Testis (tissue), 3 donors: Measurements from ENCODE around the gene CD3G. TPM values are rescaled to one million over a fixed set of nuclear protein-coding genes. Genes with fewer than 3 reads are reported as not detected.
"Not testable (repeated sequence)": the region's sequence is repeated elsewhere in the genome, so short reads cannot be mapped to it uniquely, and the experiment has no call there.

Experiments used
- DNase-seq: peaks from one replicate; pipeline ENCODE4 v3.0.0-alpha.2; 2019
- H3K27ac ChIP-seq, 2 donors: fragments of 200-600 bp; sonication (generic); one replicate each; pipeline ENCODE4 v1.5.1; 2019
- H3K27me3 ChIP-seq: fragments of 200-600 bp; sonication (generic); one replicate; pipeline ENCODE4 v1.5.1; 2019
- H3K36me3 ChIP-seq: fragments of 200-600 bp; sonication (generic); one replicate; pipeline ENCODE4 v1.5.1; 2017; ENCODE audit warnings: low read depth; ENCODE audit errors: missing control alignments
- H3K4me1 ChIP-seq: fragments of 200-600 bp; sonication (generic); one replicate; pipeline ENCODE4 v1.5.1; 2019
- H3K4me3 ChIP-seq, 2 donors: fragments of 200-600 bp; sonication (generic); one replicate each; pipeline ENCODE4 v1.5.1; 2017 to 2019
- H3K9me3 ChIP-seq: fragments of 200-600 bp; sonication (generic); one replicate; pipeline ENCODE4 v1.5.1; 2017
- CTCF ChIP-seq, 3 experiments: fragments of 450-650 bp in 2 of 3; fragments of 200-600 bp in 1 of 3; sonication (generic) in 1 of 3; IDR thresholded peaks; one replicate each; pipeline ENCODE4 v1.5.1; 2016 to 2019; ENCODE audit warnings: antibody characterized with exemption in 3 of 3, mild to moderate bottlenecking in 2 of 3, moderate library complexity in 1 of 3
- POLR2A ChIP-seq: fragments of 450-650 bp; IDR thresholded peaks from one replicate; pipeline ENCODE4 v1.6.1; 2017; ENCODE audit warnings: antibody characterized with exemption, mild to moderate bottlenecking, moderate library complexity
- WGBS, 2 donors: methylation state at CpG; one replicate each; pipeline ENCODE4 v1.1.5; 2018; 5-methylcytosine and 5-hydroxymethylcytosine counted together
- intact Hi-C: fragments of 100-400 bp; cut with DNase I; formaldehyde crosslinking; loops from one replicate; pipeline ENCODE4 v1.15.1; 2023; ENCODE audit warnings: low total_unique reads
- polyA plus RNA-seq: library from polyadenylated mRNA; stranded (reverse); fragments of 350-450 nt; fragmentation: Illumina TruSeq; extraction: RNeasy Lipid Tissue Mini Kit (QIAGEN cat#74804); gene quantifications from one replicate; pipeline ENCODE4 v1.2.3, GENCODE V29; 2014; ENCODE audit warnings: low read depth, low replicate concordance; ENCODE audit not compliant: insufficient read depth
- total RNA-seq, 2 donors: library from RNA; depleted of rRNA; stranded (reverse); fragments of >200 nt; gene quantifications; one replicate each; pipeline ENCODE4 v1.2.3, GENCODE V29; 2016

Gene CD3G
- total and polyA plus RNA-seq, 3 donors from 2014 or later = 0.08 to 0.99 (median 0.88) TPM

- no peaks in the 10 kb centered on the region for H3K9me3 ChIP-seq
- no peaks in the 10 kb centered on the region for H3K4me1 ChIP-seq
- H3K27me3 ChIP-seq = no peaks in the 10 kb centered on the region
- no peaks in the 10 kb centered on the region for H3K36me3 ChIP-seq
- TF ChIP-seq CTCF (IDR thresholded peaks at IDR 0.05) (no peak), POLR2A (no peak)
- H3K27ac ChIP-seq = no peak within 1 kb of the TSS
- no peak within 1 kb of the TSS for H3K4me3 ChIP-seq
- intact Hi-C loops = no loop called here
- DNase-seq = no peak
- WGBS, 2 donors = 81 to 86% methylated on average over 8 of the region's 8 CpGs
Measured at GRCh38 chr11:118304568-118305248, 39.4 kb upstream of the CD3G start, which contains the start of gene CD3E. TSS of gene CD3E (plus strand) at chr11:118304730. CDS start at chr11:118304953, 223 bp downstream.

- Histone ChIP-seq H3K4me3 (no peak overlapping the region), H3K4me1 (no peaks in the 10 kb centered on the region), H3K36me3 (no peaks in the 10 kb centered on the region), H3K27me3 (no peaks in the 10 kb centered on the region), H3K9me3 (no peaks in the 10 kb centered on the region), H3K27ac (no peak overlapping the region)
- intact Hi-C loops = no loop called here
- no peak for DNase-seq
- TF ChIP-seq POLR2A = no peak
- no peak for TF ChIP-seq CTCF (IDR thresholded peaks at IDR 0.05)
- 70 to 72% methylated on average over 8 of the region's 8 CpGs for WGBS, 2 donors
Measured at GRCh38 chr11:118305726-118306125, 38.4 kb upstream of the CD3G start.

DNA sequence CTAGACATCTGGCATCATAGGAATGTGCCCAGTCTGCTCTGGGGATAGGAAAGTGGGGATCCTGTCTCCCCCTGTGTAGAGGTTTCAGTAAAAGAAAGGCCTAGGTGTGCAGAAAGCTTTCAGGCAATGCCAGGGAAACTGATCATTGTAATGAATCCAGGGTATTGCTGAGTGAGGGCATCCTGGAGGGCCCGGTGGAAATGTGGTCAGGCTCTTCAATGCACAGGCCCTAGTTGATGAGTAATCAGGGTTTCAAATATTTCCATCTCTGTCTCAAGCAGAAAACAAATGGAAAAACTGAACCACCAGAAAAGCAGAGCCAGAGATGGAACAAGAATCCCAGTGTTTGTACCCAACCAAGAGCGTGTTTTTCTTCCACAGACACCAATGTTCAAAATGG, 37.6 kb upstream of the CD3G start:
- intact Hi-C loops = no loop called here
- Histone ChIP-seq H3K27me3 (no peaks in the 10 kb centered on the region), H3K4me3 (no peak overlapping the region), H3K27ac (no peak overlapping the region), H3K36me3 (no peaks in the 10 kb centered on the region), H3K9me3 (no peaks in the 10 kb centered on the region), H3K4me1 (no peaks in the 10 kb centered on the region)
- DNase-seq = no peak
- TF ChIP-seq POLR2A = no peak
- TF ChIP-seq CTCF (IDR thresholded peaks at IDR 0.05) = no peak
- WGBS, 2 donors = 84 to 87% methylated on average over 2 of the region's 2 CpGs

- H3K27me3 ChIP-seq, intact Hi-C loops: not testable (repeated sequence)
Measured at GRCh38 chr11:118308995-118309528, 35.1 kb upstream of the CD3G start.

GRCh38 chr11:118310271-118310670, 33.9 kb upstream of the CD3G start:
- no peak for TF ChIP-seq CTCF (IDR thresholded peaks at IDR 0.05)
- TF ChIP-seq POLR2A = no peak
- Histone ChIP-seq H3K4me1 (no peaks in the 10 kb centered on the region), H3K36me3 (no peaks in the 10 kb centered on the region), H3K27me3 (no peaks in the 10 kb centered on the region), H3K27ac (no peak overlapping the region), H3K4me3 (no peak overlapping the region), H3K9me3 (no peaks in the 10 kb centered on the region)
- WGBS, 2 donors = 90 to 98% methylated on average over 3 of the region's 3 CpGs
- DNase-seq = no peak
- intact Hi-C loops = no loop called here

More at GRCh38 chr11:118308995-118309528, 35.1 kb upstream of the CD3G start:
- DNase-seq, H3K9me3 ChIP-seq, H3K4me1 ChIP-seq, H3K4me3 ChIP-seq, H3K36me3 ChIP-seq, H3K27ac ChIP-seq: not testable (repeated sequence)
- WGBS, 2 donors = 84 to 89% methylated on average over 5 of the region's 5 CpGs
